ENCODE results near the gene RNPEP. TPM values are rescaled to one million over a fixed set of nuclear protein-coding genes. Genes with fewer than 3 reads are reported as not detected.

RNPEP gene
- total RNA-seq, 2 donors from 2014 or later: 22.4 to 26.1 TPM

DNA sequence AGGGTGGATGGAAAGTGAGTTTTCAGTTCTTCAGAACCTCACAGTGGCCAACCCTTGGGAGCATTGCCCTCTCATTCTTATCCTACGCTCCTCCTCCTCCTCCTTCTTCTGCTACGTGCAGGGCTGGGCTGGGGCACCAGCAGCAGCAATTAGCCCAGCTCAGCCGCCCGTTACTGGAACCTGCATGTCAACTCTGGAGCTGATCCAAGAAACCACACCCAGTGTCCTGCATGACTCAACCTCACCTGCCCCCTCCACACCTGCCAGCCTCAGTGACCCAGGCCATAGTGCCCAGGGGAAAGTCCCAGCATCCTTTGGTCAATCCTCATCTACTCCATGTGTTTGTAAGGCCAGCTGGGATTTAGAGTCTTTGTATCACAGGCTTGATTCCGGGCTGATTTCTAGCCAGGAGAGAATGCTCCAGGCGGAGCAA, 40.6 kb downstream of the RNPEP start:
- Histone ChIP-seq H3K9me3 (no peaks in the 10 kb centered on the region), H3K4me3 (no peak overlapping the region), H3K4me1 (peaks cover 0 to 6% of the 10 kb centered on the region in 2 donors), H3K27ac (no peak overlapping the region), H3K27me3 (no peaks in the 10 kb centered on the region), H3K36me3 (no peaks in the 10 kb centered on the region)
- DNase-seq (ENCODE audit: low spot score): no peak
- TF ChIP-seq, protein P1, sequence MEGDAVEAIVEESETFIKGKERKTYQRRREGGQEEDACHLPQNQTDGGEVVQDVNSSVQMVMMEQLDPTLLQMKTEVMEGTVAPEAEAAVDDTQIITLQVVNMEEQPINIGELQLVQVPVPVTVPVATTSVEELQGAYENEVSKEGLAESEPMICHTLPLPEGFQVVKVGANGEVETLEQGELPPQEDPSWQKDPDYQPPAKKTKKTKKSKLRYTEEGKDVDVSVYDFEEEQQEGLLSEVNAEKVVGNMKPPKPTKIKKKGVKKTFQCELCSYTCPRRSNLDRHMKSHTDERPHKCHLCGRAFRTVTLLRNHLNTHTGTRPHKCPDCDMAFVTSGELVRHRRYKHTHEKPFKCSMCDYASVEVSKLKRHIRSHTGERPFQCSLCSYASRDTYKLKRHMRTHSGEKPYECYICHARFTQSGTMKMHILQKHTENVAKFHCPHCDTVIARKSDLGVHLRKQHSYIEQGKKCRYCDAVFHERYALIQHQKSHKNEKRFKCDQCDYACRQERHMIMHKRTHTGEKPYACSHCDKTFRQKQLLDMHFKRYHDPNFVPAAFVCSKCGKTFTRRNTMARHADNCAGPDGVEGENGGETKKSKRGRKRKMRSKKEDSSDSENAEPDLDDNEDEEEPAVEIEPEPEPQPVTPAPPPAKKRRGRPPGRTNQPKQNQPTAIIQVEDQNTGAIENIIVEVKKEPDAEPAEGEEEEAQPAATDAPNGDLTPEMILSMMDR (IDR thresholded peaks at IDR 0.05): no peak

DNA sequence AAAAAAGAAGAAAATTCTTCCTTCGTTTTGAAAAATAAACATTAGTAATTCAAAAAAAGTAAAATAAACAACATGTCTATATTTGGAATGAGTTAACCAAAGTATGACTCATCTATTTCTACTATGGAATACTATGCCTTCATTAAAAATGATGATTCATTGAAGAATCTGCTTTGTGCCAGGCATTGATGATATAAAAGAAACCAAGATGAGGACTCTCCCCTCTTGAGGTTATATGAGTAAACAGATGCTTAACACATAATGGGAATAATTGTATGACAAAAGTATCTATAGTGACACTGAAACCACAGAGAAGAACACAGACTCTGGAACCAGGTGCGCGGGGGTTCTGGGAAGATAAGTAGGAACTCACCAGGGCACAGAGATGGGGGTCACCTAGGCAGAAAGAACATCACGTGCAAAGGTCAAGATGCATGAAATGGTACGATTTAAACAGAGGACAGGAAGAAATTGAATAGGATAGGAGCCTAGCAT, 46.8 kb downstream of the RNPEP start:
- Histone ChIP-seq H3K36me3 (no peaks in the 10 kb centered on the region), H3K9me3 (no peaks in the 10 kb centered on the region), H3K4me1 (no peaks in the 10 kb centered on the region), H3K27ac (no peak overlapping the region), H3K27me3 (no peaks in the 10 kb centered on the region), H3K4me3 (no peak overlapping the region)
- TF ChIP-seq, protein P1 (IDR thresholded peaks at IDR 0.05): no peak
- no peak for DNase-seq (ENCODE audit: low spot score)

DNA sequence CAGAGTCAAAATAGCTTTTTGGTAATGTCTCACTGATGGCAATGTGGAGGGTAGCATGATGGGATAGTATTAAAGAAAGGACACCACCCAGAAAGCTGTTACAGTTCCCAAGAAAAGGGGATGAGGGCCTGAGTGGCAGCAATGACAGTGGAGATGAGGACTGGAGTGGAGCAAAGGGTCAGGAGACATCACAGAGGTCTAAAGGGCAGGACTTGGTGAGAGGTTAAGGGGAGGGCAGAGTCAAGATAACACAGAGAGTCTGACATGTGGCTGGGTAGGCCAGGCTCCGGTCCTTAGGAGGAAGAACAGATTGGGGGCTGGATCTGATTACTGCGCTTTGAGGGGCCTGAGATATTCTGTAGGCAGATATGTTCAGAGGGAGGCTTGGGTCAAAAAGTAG, 47.3 kb downstream of the RNPEP start:
- Histone ChIP-seq H3K4me1 (peaks cover 0 to 4% of the 10 kb centered on the region in 2 donors), H3K27me3 (no peaks in the 10 kb centered on the region), H3K4me3 (no peak overlapping the region), H3K27ac (no peak overlapping the region), H3K9me3 (no peaks in the 10 kb centered on the region), H3K36me3 (no peaks in the 10 kb centered on the region)
- no peak for DNase-seq (ENCODE audit: low spot score)
- TF ChIP-seq, protein P1 (IDR thresholded peaks at IDR 0.05): no peak

DNA sequence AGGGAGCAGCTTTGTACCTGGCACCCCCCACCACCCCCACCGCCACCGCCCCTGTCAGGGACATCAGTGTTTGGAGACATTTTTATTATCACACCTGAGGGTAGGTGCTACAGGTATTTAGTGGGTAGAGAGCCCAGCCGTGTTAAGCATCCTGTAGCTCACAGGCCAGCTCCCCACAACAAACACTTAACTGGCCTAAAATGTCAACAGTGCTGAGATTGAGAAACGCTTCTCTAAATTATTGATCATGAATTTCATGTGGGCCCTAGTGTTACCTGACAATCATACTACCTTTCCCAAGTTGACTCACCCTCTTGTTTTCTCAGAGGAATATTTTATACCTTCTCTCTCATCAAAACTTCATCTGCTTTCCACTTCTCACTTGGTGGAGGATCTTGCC, 49.3 kb downstream of the RNPEP start:
- Histone ChIP-seq H3K4me1 (peaks cover 0 to 9% of the 10 kb centered on the region in 2 donors), H3K36me3 (no peaks in the 10 kb centered on the region), H3K27ac (no peak overlapping the region), H3K4me3 (no peak overlapping the region), H3K27me3 (no peaks in the 10 kb centered on the region), H3K9me3 (no peaks in the 10 kb centered on the region)
- TF ChIP-seq, protein P1 (IDR thresholded peaks at IDR 0.05): no peak
- no peak for DNase-seq (ENCODE audit: low spot score)

DNA sequence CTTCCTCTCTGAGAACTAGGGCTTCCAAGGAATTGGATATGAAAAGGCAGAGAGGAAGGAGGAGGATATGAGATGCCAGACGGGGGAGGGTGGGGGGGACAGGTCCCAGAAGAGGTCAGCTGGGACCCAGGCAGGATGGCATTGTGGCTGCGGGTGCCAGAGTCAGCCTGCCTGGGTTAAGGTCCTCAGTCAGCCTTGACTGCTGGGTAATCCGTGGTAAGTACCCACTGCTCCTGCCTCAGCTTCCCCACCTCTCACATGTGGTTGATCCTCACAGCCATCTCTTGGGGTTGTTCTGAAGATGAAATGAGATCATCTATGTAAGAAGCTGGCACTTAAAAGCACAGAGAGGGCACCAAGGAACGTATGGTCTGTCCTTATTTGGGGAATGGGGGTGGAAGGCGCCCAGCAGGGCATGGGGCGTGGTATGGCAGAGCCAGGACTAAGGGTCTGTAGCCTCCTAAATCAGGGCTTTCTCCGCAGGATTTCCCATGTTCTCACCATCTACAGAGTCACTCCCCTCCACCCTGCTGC, 51.8 kb downstream of the RNPEP start:
- Histone ChIP-seq H3K27ac (peak overlapping the region in 1 of 2 donors; percentile 55), H3K4me1 (peaks cover 0 to 9% of the 10 kb centered on the region in 2 donors), H3K36me3 (no peaks in the 10 kb centered on the region), H3K27me3 (no peaks in the 10 kb centered on the region), H3K9me3 (no peaks in the 10 kb centered on the region), H3K4me3 (no peak overlapping the region)
- DNase-seq (ENCODE audit: low spot score): no peak
- TF ChIP-seq, protein P1 (IDR thresholded peaks at IDR 0.05): no peak
